Activated B cell treated with CpG ODN at 0.5 μM for 24 hours (primary cell): ENCODE measurements around the gene IFI35. TPM values are rescaled to one million over a fixed set of nuclear protein-coding genes. Genes with fewer than 3 reads are reported as not detected.

Experiments used
- ATAC-seq: fragments of 200-7000 bp; cut with Tn5 transposase; one replicate; pipeline ENCODE4 v1.10.0; 2021; ENCODE audit warnings: low read depth, mild to moderate bottlenecking, moderate library complexity
- CTCF ChIA-PET: fragments of 350-600 bp; sonication (Branson Sonifier 250); formaldehyde crosslinking; loops from one replicate; lab custom pipeline; 2021; ENCODE audit warnings: antibody characterized with exemption; lab: Charles Lee
- POLR2A ChIA-PET: fragments of 350-600 bp; sonication (Branson Sonifier 250); formaldehyde crosslinking; loops from one replicate; lab custom pipeline; 2021; ENCODE audit warnings: antibody characterized with exemption; lab: Charles Lee
- DNase-seq: peaks from one replicate; pipeline ENCODE4 v3.0.0; 2022
- H3K27ac Mint-ChIP-seq: one replicate; pipeline ENCODE4 v1.8.0; 2020; ENCODE audit warnings: mixed read lengths
- H3K27me3 Mint-ChIP-seq: one replicate; pipeline ENCODE4 v1.8.0; 2021; ENCODE audit warnings: mixed read lengths
- H3K36me3 Mint-ChIP-seq: one replicate; pipeline ENCODE4 v1.8.0; 2021; ENCODE audit warnings: low read depth, mixed read lengths
- H3K4me1 Mint-ChIP-seq: one replicate; pipeline ENCODE4 v1.8.0; 2021; ENCODE audit warnings: mixed read lengths
- H3K4me3 Mint-ChIP-seq: one replicate; pipeline ENCODE4 v1.8.0; 2020; ENCODE audit warnings: mild to moderate bottlenecking, mixed read lengths
- H3K9me3 Mint-ChIP-seq: one replicate; pipeline ENCODE4 v1.8.0; 2020; ENCODE audit warnings: mixed read lengths
- CTCF ChIP-seq: fragments of 200-600 bp; IDR thresholded peaks from one replicate; pipeline ENCODE4 v1.8.0; 2022; ENCODE audit warnings: antibody characterized with exemption, mild to moderate bottlenecking
- intact Hi-C: fragments of 100-400 bp; cut with micrococcal nuclease; formaldehyde crosslinking; loops from one replicate; pipeline ENCODE4 v1.15.1; 2024
- total RNA-seq: library from RNA; stranded (reverse); gene quantifications from 2 replicates; pipeline ENCODE4 v1.2.3, GENCODE V29; 2022

The IFI35 gene
- total RNA-seq, 1 donor from 2014 or later, result 50.5 TPM

DNA sequence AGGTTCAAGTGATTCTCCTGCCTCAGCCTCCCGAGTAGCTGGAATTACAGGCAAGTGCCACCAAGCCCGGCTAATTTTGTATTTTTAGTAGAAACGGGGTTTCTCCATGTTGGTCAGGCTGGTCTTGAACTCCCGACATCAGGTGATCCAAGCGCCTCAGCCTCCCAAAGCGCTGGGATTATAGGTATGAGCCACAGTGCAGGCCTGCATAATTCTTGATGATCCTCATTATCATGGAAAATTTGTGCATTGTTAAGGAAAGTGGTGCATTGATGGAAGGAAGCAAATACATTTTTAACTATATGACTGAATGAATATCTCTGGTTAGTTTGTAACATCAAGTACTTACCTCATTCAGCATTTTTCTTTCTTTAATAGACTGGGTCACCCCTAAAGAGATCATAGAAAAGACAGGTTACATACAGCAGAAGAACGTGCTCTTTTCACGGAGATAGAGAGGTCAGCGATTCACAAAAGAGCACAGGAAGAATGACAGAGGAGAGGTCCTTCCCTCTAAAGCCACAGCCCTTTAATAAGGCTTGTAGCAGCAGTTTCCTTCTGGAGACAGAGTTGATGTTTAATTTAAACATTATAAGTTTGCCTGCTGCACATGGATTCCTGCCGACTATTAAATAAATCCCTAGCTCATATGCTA, 56.5 kb downstream of the IFI35 start:
- TF ChIP-seq CTCF, result no peak
- H3K27me3 Mint-ChIP-seq, result no peaks in the 10 kb centered on the region
- no peak for DNase-seq
- no peaks in the 10 kb centered on the region for H3K9me3 Mint-ChIP-seq
- no peak overlapping the region for H3K27ac Mint-ChIP-seq
- ChIA-PET CTCF (no interaction called here), POLR2A (interaction anchor here (0.6 kb wide), 1 partner anchor 1868 kb away, joined by 3 read pairs; no protein-coding TSS in a partner anchor)
- H3K4me3 Mint-ChIP-seq, result no peak overlapping the region
- no peaks in the 10 kb centered on the region for H3K4me1 Mint-ChIP-seq
- no peaks in the 10 kb centered on the region for H3K36me3 Mint-ChIP-seq
- intact Hi-C loops, result no loop called here
- no peak for ATAC-seq

Other genes with a start within 250 kb of the IFI35 start
- not detected in 2 replicates for gene RAMP2, start 245.6 kb upstream of the IFI35 start, total RNA-seq
- 49.7 and 49.8 TPM in 2 replicates for gene VPS25, start 233.3 kb upstream of the IFI35 start, total RNA-seq
- gene WNK4, start 226.2 kb upstream of the IFI35 start, total RNA-seq, result 0.10 and 0.29 TPM in 2 replicates
- gene COA3, start 208.1 kb upstream of the IFI35 start, total RNA-seq, result 41.4 and 48.0 TPM in 2 replicates
- not detected in 2 replicates for gene CNTD1, start 207.9 kb upstream of the IFI35 start, total RNA-seq
- gene BECN1, start 182.5 kb upstream of the IFI35 start, total RNA-seq, result 113 and 118 TPM in 2 replicates
- 136 and 141 TPM in 2 replicates for gene PSME3, start 173.4 kb upstream of the IFI35 start, total RNA-seq
- gene AOC2, start 162.2 kb upstream of the IFI35 start, total RNA-seq, result 2.0 and 3.9 TPM in 2 replicates
- 0.64 and 1.4 TPM in 2 replicates for gene AOC3, start 155.6 kb upstream of the IFI35 start, total RNA-seq
- not detected in 2 replicates for gene G6PC1, start 106.0 kb upstream of the IFI35 start, total RNA-seq
- gene AARSD1, start 42.3 kb upstream of the IFI35 start, total RNA-seq, result 63.6 and 70.4 TPM in 2 replicates
- gene PTGES3L, start 26.7 kb upstream of the IFI35 start, total RNA-seq, result 1.4 and 2.0 TPM in 2 replicates
- 28.3 and 30.9 TPM in 2 replicates for gene RUNDC1, start 26.2 kb upstream of the IFI35 start, total RNA-seq
- 1,189 and 1,266 TPM in 2 replicates for gene RPL27, start 8.4 kb upstream of the IFI35 start, total RNA-seq
- 34.4 and 38.5 TPM in 2 replicates for gene VAT1, start 15.6 kb downstream of the IFI35 start, total RNA-seq
- 0.05 and 0.13 TPM in 2 replicates for gene RND2, start 18.4 kb downstream of the IFI35 start, total RNA-seq
- 11.9 and 13.3 TPM in 2 replicates for gene BRCA1, start 118.6 kb downstream of the IFI35 start, total RNA-seq
- gene NBR1, start 164.4 kb downstream of the IFI35 start, total RNA-seq, result 42.2 and 44.8 TPM in 2 replicates
- 46.0 and 68.0 TPM in 2 replicates for gene TMEM106A, start 205.1 kb downstream of the IFI35 start, total RNA-seq
- gene CCDC200, start 221.8 kb downstream of the IFI35 start, total RNA-seq, result 0.73 TPM in 1 of 2 replicates, not detected in the other
- 5,480 and 7,149 TPM in 2 replicates for gene RNU2-1, start 227.2 kb downstream of the IFI35 start, total RNA-seq